ENCODE measurements around the gene RAP1GDS1. TPM values are rescaled to one million over a fixed set of nuclear protein-coding genes. Genes with fewer than 3 reads are reported as not detected.
A peak's percentile ranks its signal among the peaks of the same experiment; 100 is the strongest.

RAP1GDS1 gene
- total RNA-seq, 3 donors from 2014 or later (not counting 1 experiment from before 2014, with no cell fraction given) = 58.5 to 60.0 (median 59.7) TPM

DNA sequence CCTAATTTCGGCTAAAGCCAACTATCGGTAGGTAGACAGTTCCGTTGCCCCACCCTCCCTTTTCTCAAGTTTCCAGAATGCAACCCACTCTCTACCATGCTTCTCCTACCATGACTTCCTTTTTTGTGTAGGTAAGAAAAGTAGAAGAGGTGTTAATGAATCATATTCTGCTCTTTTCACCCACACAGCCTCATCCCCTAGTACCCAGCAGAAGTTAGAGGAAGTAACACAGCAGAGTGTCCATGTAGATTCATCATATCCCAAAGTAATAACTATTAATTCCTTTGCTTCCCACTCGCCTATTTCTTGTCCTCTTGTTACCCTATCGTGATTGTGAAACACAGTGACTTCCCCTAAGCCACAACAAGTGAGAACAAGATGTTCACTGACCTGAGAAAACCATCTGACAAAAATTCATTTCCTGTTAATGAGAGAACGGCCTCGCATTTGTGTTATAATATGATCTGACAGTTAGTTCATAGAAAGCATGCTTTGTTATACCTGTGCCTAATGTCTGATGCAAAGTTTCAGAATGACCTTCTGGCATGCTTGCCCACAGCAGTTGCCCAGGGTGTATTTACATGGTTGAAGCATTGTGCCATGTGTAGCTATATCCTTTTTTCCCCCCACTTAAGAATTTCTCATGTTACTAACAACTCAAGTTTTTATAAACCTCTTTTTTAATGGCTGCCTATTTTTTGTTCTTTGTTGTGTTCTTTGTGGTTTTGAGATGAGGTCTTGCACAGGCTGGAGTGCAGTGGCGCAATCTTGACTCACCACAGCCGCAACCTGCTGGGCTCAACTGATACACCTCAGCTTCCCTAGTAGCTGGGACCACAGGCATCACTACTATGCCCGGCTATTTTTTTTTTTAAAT lies 185.6 kb downstream of the RAP1GDS1 start:
- 0% methylated on average over 10 of the region's 10 CpGs for WGBS (ENCODE audit: insufficient coverage)
- ATAC-seq (peak; percentile 79 to 90 (median 88)), DNase-seq (peak; percentile 63 to 80)
- Mint-ChIP-seq H3K27ac (peak overlapping the region; percentile 89 to 91), H3K4me1 (peaks cover 36 to 51% of the 10 kb centered on the region in 2 donors), H3K27me3 (ENCODE audit: low read depth in 2 of 2) (no peaks in the 10 kb centered on the region), H3K9me3 (no peaks in the 10 kb centered on the region), H3K4me3 (peak overlapping the region; percentile 75), H3K36me3 (peaks cover 16% of the 10 kb centered on the region)
- Histone ChIP-seq H3K27me3 (ENCODE audit: control insufficient read depth, insufficient read depth, low read length) (no peaks in the 10 kb centered on the region), H3K4me1 (ENCODE audit: control insufficient read depth, insufficient read depth, low read length) (peaks cover 42% of the 10 kb centered on the region), H3K9me3 (ENCODE audit: control insufficient read depth, insufficient read depth, low read length) (no peaks in the 10 kb centered on the region), H3K27ac (ENCODE audit: low read length) (peak overlapping the region; percentile 71), H3K36me3 (ENCODE audit: control insufficient read depth, insufficient read depth, low read length) (peaks cover 14% of the 10 kb centered on the region), H3K4me3 (ENCODE audit: low read length) (peak overlapping the region; percentile 4)
- intact Hi-C loops (cut with micrococcal nuclease) = loop anchor here (1.0 to 5.0 kb wide), 6 partner anchors 184 to 642 kb away; partner anchors contain the start of genes ADH5, EIF4E and TSPAN5
- TF ChIP-seq, protein P1, sequence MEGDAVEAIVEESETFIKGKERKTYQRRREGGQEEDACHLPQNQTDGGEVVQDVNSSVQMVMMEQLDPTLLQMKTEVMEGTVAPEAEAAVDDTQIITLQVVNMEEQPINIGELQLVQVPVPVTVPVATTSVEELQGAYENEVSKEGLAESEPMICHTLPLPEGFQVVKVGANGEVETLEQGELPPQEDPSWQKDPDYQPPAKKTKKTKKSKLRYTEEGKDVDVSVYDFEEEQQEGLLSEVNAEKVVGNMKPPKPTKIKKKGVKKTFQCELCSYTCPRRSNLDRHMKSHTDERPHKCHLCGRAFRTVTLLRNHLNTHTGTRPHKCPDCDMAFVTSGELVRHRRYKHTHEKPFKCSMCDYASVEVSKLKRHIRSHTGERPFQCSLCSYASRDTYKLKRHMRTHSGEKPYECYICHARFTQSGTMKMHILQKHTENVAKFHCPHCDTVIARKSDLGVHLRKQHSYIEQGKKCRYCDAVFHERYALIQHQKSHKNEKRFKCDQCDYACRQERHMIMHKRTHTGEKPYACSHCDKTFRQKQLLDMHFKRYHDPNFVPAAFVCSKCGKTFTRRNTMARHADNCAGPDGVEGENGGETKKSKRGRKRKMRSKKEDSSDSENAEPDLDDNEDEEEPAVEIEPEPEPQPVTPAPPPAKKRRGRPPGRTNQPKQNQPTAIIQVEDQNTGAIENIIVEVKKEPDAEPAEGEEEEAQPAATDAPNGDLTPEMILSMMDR (IDR thresholded peaks at IDR 0.05) = no peak

DNA sequence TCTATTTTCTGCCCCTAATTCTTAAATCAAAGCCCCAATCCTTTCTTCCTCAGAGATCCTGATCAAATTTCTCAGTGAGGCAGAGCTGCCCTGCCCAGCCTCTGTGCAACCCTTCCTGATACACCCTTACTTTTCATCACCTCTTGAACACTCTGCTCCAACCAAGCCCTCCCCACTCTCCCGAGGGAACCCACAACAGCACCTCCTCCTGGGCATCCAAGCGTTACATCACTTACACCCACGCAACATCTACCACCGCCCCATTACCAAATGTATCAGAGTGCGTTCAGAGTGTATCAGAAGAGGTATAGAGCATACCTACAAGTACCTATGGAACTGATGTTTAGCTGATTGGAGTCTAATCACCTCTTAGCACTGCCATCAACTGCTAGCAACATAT lies 186.5 kb downstream of the RAP1GDS1 start:
- Histone ChIP-seq H3K9me3 (ENCODE audit: control insufficient read depth, insufficient read depth, low read length) (peaks cover 4% of the 10 kb centered on the region), H3K4me3 (ENCODE audit: low read length) (peak overlapping the region; percentile 4), H3K36me3 (ENCODE audit: control insufficient read depth, insufficient read depth, low read length) (peaks cover 7% of the 10 kb centered on the region), H3K27ac (ENCODE audit: low read length) (peak overlapping the region; percentile 71), H3K4me1 (ENCODE audit: control insufficient read depth, insufficient read depth, low read length) (peaks cover 42% of the 10 kb centered on the region), H3K27me3 (ENCODE audit: control insufficient read depth, insufficient read depth, low read length) (no peaks in the 10 kb centered on the region)
- Mint-ChIP-seq H3K4me1 (peaks cover 36 to 53% of the 10 kb centered on the region in 2 donors), H3K9me3 (no peaks in the 10 kb centered on the region), H3K36me3 (peaks cover 8% of the 10 kb centered on the region), H3K27ac (peak overlapping the region; percentile 89 to 91), H3K4me3 (peak overlapping the region; percentile 75), H3K27me3 (ENCODE audit: low read depth in 2 of 2) (no peaks in the 10 kb centered on the region)
- ATAC-seq (no peak), DNase-seq (peak in 1 of 2 donors; percentile 31)
- intact Hi-C loops (cut with micrococcal nuclease) = loop anchor here (1.0 to 5.0 kb wide), 6 partner anchors 185 to 641 kb away; partner anchors contain the start of genes ADH5, EIF4E and TSPAN5
- 23% methylated on average over 5 of the region's 5 CpGs for WGBS (ENCODE audit: insufficient coverage)
- TF ChIP-seq, protein P1 (IDR thresholded peaks at IDR 0.05) = no peak

DNA sequence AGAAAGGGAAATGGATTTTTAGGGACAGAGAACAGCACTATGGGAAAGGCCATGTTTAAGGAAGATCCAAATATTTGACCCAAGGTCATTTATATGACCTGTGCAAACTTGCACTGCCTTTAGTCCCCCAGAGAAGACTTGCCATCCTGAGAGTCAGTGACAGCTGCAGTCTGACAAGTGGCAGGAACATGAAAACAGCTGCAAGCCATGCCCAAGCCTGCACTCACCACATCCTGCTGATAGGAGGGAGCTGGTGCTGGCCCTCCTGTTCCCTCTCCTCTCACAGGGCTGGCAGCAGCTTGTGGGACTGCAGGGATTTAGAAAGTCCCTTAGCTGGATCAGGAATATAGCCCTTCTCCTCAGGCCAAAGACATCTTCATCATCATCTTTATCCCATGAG lies 187.7 kb downstream of the RAP1GDS1 start:
- Mint-ChIP-seq H3K27ac (peak overlapping the region; percentile 63 to 91), H3K36me3 (peaks cover 14% of the 10 kb centered on the region), H3K4me3 (peak overlapping the region; percentile 36), H3K9me3 (peaks cover 0 to 4% of the 10 kb centered on the region in 2 donors), H3K4me1 (peaks cover 45 to 65% of the 10 kb centered on the region in 2 donors), H3K27me3 (ENCODE audit: low read depth in 2 of 2) (no peaks in the 10 kb centered on the region)
- H3K9me3 ChIP-seq (ENCODE audit: control insufficient read depth, insufficient read depth, low read length) = peaks cover 4% of the 10 kb centered on the region
- ATAC-seq (no peak), DNase-seq (peak; percentile 21 to 54)
- H3K27me3 ChIP-seq (ENCODE audit: control insufficient read depth, insufficient read depth, low read length) = no peaks in the 10 kb centered on the region
- no peak overlapping the region for H3K4me3 ChIP-seq (ENCODE audit: low read length)
- TF ChIP-seq, protein P1 (IDR thresholded peaks at IDR 0.05) = no peak
- intact Hi-C loops (cut with micrococcal nuclease) = loop anchor here (5.0 kb wide), 2 partner anchors 258 to 297 kb away; no protein-coding TSS in a partner anchor
- peaks cover 42% of the 10 kb centered on the region for H3K4me1 ChIP-seq (ENCODE audit: control insufficient read depth, insufficient read depth, low read length)
- H3K36me3 ChIP-seq (ENCODE audit: control insufficient read depth, insufficient read depth, low read length) = no peaks in the 10 kb centered on the region
- no peak overlapping the region for H3K27ac ChIP-seq (ENCODE audit: low read length)

Data from natural killer cell (primary cell).